Thyroid gland (tissue), 4 donors: ENCODE data around the gene ADARB2.

Experiments used
- CTCF ChIP-seq, 6 experiments: fragments of 200-600 bp in 3 of 6; fragments of 450-650 bp in 3 of 6; sonication (generic) in 3 of 6; IDR thresholded peaks; one replicate each; pipeline ENCODE4 v1.5.1; 2016 to 2019; ENCODE audit warnings: antibody characterized with exemption in 6 of 6, mild to moderate bottlenecking in 2 of 6, inconsistent platforms in 1 of 6, moderate library complexity in 1 of 6
- POLR2A ChIP-seq, 2 donors: fragments of 450-650 bp; IDR thresholded peaks; one replicate each; pipeline ENCODE4 v1.6.1; 2017; ENCODE audit warnings: antibody characterized with exemption in 2 of 2, mild to moderate bottlenecking in 2 of 2, moderate library complexity in 1 of 2

- TF ChIP-seq CTCF (IDR thresholded peaks at IDR 0.05): no peak
- TF ChIP-seq POLR2A (IDR thresholded peaks at IDR 0.05): no peak
Observed at GRCh38 chr10:1171182-1171581, 566.1 kb downstream of the ADARB2 start.
